Measurements from ENCODE around the gene GPATCH1. TPM values are rescaled to one million over a fixed set of nuclear protein-coding genes. Genes with fewer than 3 reads are reported as not detected.

GPATCH1 gene
- total RNA-seq, 4 donors from 2014 or later: 5.4 to 8.9 (median 7.3) TPM

DNA sequence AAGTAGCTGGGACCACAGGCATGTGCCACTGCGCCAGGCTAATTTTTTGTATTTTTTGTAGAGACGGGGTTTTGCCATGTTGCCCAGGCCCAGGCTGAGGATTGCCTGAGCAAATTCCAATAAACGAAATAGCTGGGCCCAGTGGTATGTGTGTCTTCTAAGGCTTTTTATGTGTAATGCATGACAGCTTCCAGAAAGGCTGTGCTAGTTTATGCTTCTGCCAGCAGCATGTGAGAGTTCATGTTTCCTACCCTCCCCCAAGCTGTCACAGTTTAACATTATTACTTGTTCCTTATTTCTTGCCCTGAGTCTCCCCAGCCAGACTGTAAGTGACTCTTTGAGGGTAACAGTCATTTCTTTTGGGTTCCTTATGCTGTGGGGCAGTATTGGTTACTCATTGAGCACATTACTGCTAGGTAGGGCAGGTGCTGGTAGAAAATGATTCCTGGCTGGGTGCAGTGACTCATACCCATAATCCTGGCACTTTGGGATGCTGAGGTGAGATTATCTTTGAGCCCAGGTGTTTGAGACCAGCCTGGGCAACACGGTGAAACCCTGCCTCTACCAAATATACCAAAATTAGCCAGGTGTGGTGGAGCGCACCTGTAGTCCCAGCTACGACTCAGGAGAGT lies 13.6 kb downstream of the GPATCH1 start:
- no peaks in the 10 kb centered on the region for H3K27me3 ChIP-seq
- intact Hi-C loops (cut with DNase I): no loop called here
- TF ChIP-seq, protein P1, sequence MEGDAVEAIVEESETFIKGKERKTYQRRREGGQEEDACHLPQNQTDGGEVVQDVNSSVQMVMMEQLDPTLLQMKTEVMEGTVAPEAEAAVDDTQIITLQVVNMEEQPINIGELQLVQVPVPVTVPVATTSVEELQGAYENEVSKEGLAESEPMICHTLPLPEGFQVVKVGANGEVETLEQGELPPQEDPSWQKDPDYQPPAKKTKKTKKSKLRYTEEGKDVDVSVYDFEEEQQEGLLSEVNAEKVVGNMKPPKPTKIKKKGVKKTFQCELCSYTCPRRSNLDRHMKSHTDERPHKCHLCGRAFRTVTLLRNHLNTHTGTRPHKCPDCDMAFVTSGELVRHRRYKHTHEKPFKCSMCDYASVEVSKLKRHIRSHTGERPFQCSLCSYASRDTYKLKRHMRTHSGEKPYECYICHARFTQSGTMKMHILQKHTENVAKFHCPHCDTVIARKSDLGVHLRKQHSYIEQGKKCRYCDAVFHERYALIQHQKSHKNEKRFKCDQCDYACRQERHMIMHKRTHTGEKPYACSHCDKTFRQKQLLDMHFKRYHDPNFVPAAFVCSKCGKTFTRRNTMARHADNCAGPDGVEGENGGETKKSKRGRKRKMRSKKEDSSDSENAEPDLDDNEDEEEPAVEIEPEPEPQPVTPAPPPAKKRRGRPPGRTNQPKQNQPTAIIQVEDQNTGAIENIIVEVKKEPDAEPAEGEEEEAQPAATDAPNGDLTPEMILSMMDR (IDR thresholded peaks at IDR 0.05): no peak
- no peak for TF ChIP-seq POLR2A (IDR thresholded peaks at IDR 0.05; ENCODE audit: low read depth)
- no peak for TF ChIP-seq POLR2AphosphoS5 (IDR thresholded peaks at IDR 0.05)
- no peak for TF ChIP-seq EP300 (IDR thresholded peaks at IDR 0.05)
- H3K36me3 ChIP-seq: peaks cover 89 to 99% (median 93%) of the 10 kb centered on the region in 4 donors
- no peaks in the 10 kb centered on the region for H3K4me1 ChIP-seq
- no peak overlapping the region for H3K27ac ChIP-seq (replicated peaks in 1 of 4)
- no peaks in the 10 kb centered on the region for H3K9me3 ChIP-seq
- DNase-seq (ENCODE audit: extremely low spot score): no peak
- 86% methylated on average over 6 of the region's 6 CpGs for WGBS
- H3K4me3 ChIP-seq: no peak overlapping the region

DNA sequence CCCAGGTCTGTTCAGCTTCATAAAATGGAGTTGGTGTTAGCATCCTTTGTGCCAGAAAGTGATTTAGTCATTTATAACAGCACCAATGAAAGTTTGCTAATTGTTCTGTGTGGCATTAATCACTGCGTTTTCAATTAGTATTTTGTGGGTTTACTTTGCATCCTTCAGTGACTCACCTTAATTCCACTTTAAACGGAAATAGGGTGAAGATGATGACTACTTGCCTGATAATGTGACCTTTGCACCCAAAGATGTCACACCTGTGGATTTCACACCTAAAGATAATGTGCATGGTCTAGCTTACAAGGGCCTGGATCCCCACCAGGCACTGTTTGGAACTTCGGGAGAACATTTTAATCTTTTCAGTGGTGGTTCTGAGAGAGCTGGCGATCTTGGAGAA lies 15.0 kb downstream of the GPATCH1 start:
- H3K4me3 ChIP-seq: no peak overlapping the region
- TF ChIP-seq POLR2A (IDR thresholded peaks at IDR 0.05; ENCODE audit: low read depth): no peak
- TF ChIP-seq POLR2AphosphoS5 (IDR thresholded peaks at IDR 0.05): no peak
- TF ChIP-seq EP300 (IDR thresholded peaks at IDR 0.05): no peak
- TF ChIP-seq, protein P1 (IDR thresholded peaks at IDR 0.05): no peak
- H3K4me1 ChIP-seq: no peaks in the 10 kb centered on the region
- peaks cover 88 to 99% (median 92%) of the 10 kb centered on the region in 4 donors for H3K36me3 ChIP-seq
- intact Hi-C loops (cut with DNase I): no loop called here
- no peaks in the 10 kb centered on the region for H3K27me3 ChIP-seq
- 88% methylated on average over 4 of the region's 4 CpGs for WGBS
- H3K27ac ChIP-seq (replicated peaks in 1 of 4): no peak overlapping the region
- no peak for DNase-seq (ENCODE audit: extremely low spot score)
- H3K9me3 ChIP-seq: no peaks in the 10 kb centered on the region

GRCh38 chr19:33098055-33098534 lies 17.1 kb downstream of the GPATCH1 start:
- WGBS: 75% methylated on average over 4 of the region's 4 CpGs
- H3K4me1 ChIP-seq: no peaks in the 10 kb centered on the region
- DNase-seq (ENCODE audit: extremely low spot score): no peak
- no peak overlapping the region for H3K4me3 ChIP-seq
- no peak for TF ChIP-seq POLR2AphosphoS5 (IDR thresholded peaks at IDR 0.05)
- TF ChIP-seq, protein P1 (IDR thresholded peaks at IDR 0.05): no peak
- TF ChIP-seq POLR2A (IDR thresholded peaks at IDR 0.05; ENCODE audit: low read depth): no peak
- TF ChIP-seq EP300 (IDR thresholded peaks at IDR 0.05): no peak
- H3K27ac ChIP-seq (replicated peaks in 1 of 4): no peak overlapping the region
- peaks cover 81 to 99% (median 94%) of the 10 kb centered on the region in 4 donors for H3K36me3 ChIP-seq
- no peaks in the 10 kb centered on the region for H3K9me3 ChIP-seq
- intact Hi-C loops (cut with DNase I): no loop called here
- no peaks in the 10 kb centered on the region for H3K27me3 ChIP-seq

- WGBS: 90% methylated on average over 10 of the region's 10 CpGs
- no peaks in the 10 kb centered on the region for H3K4me1 ChIP-seq
Observed at GRCh38 chr19:33100894-33101644, 20.1 kb downstream of the GPATCH1 start.

More at GRCh38 chr19:33100894-33101644, 20.1 kb downstream of the GPATCH1 start:
- Histone ChIP-seq H3K9me3 (no peaks in the 10 kb centered on the region), H3K4me3 (no peak overlapping the region), H3K27ac (replicated peaks in 1 of 4) (no peak overlapping the region), H3K27me3 (no peaks in the 10 kb centered on the region), H3K36me3 (peaks cover 67 to 99% (median 87%) of the 10 kb centered on the region in 4 donors)
- no peak for DNase-seq (ENCODE audit: extremely low spot score)
- intact Hi-C loops (cut with DNase I): no loop called here
- TF ChIP-seq EP300 (IDR thresholded peaks at IDR 0.05) (no peak), POLR2AphosphoS5 (IDR thresholded peaks at IDR 0.05) (no peak), POLR2A (IDR thresholded peaks at IDR 0.05; ENCODE audit: low read depth) (no peak)
- TF ChIP-seq, protein P1 (IDR thresholded peaks at IDR 0.05): no peak
